ENCODE measurements around the gene KLHDC10.

DNA sequence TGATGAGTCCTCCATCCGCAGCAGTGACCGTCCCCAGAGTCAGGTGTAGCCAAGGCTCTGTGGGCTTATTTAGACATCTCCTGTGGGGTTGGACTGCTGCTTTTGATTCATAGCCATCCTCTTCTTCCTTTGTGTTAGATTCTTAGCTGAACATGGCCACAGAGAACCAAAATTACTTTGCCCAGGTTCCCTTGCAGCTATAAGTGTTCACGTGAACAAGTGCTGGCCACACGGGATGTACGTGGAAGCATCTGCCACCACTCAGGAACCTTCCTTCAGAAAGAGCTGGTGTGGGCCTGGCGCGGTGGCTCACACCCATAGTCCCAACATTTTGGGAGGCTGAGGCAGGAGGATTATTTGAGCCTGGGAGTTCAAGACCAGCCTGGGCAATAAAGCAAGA lies 85.8 kb downstream of the KLHDC10 start:
- no peak for TF ChIP-seq CTCF (conservative IDR thresholded peaks at IDR 0.05; ENCODE audit: low read depth, low read length)
- no peak for TF ChIP-seq EZH2 (IDR thresholded peaks at IDR 0.05; ENCODE audit: borderline replicate concordance, low read depth, low read length, poor library complexity, severe bottlenecking)
